HEK293 (cell line): ENCODE results near the gene ISG20L2.

Source experiments
- CTCF ChIA-PET: fragments of 350-600 bp; formaldehyde crosslinking; extraction: SDS; loops from one replicate; lab custom pipeline; 2021; ENCODE audit warnings: antibody characterized with exemption; lab: Yijun Ruan, JAX
- POLR2A ChIA-PET: fragments of 300-600 bp; formaldehyde crosslinking; extraction: SDS; loops from one replicate; lab custom pipeline; 2020; ENCODE audit warnings: antibody characterized with exemption, inconsistent platforms; lab: Yijun Ruan, JAX
- H3K27ac ChIP-seq: fragments of 200-500 bp; sonication (Bioruptor generic); 2 replicates; pipeline ENCODE4 v1.5.1; 2014; ENCODE audit warnings: low read depth, low read length, control low read depth, inconsistent platforms; ENCODE audit errors: extremely low read depth
- H3K36me3 ChIP-seq, 2 experiments: fragments of 200-500 bp in 1 of 2; sonication (Bioruptor generic) in 1 of 2; 1 replicate in 1 of 2; 2 replicates in 1 of 2; pipeline ENCODE4 v1.5.1; 2014 to 2017; ENCODE audit warnings: inconsistent platforms in 2 of 2, low read length in 2 of 2; ENCODE audit not compliant: control insufficient read depth in 2 of 2, insufficient read depth in 1 of 2
- H3K4me1 ChIP-seq: fragments of 200-500 bp; sonication (Bioruptor generic); 2 replicates; pipeline ENCODE4 v1.5.1; 2014; ENCODE audit warnings: mild to moderate bottlenecking, low read length, inconsistent platforms; ENCODE audit not compliant: control insufficient read depth, insufficient read depth
- H3K4me3 ChIP-seq: 2 replicates; pipeline ENCODE4 v1.5.1; 2011; ENCODE audit warnings: low read depth, mild to moderate bottlenecking, control low read depth, low read length, moderate library complexity
- H3K9me3 ChIP-seq: fragments of 200-500 bp; sonication (Bioruptor generic); 2 replicates; pipeline ENCODE4 v1.5.1; 2014; ENCODE audit warnings: low read depth, low read length, inconsistent platforms; ENCODE audit not compliant: control insufficient read depth, insufficient read depth
- HOXA7 ChIP-seq: sonication (generic); formaldehyde crosslinking; IDR thresholded peaks from 2 replicates; pipeline ENCODE4 v1.8.1; 2022; ENCODE audit warnings: missing genetic modification reagents, borderline replicate concordance
- HOXD13 ChIP-seq: sonication (generic); formaldehyde crosslinking; IDR thresholded peaks from 2 replicates; pipeline ENCODE4 v1.8.0; 2022; ENCODE audit warnings: missing genetic modification reagents, borderline replicate concordance
- REPIN1 ChIP-seq: fragments of 450-650 bp; formaldehyde crosslinking; IDR thresholded peaks from 2 replicates; pipeline ENCODE4 v1.5.1; 2017; ENCODE audit warnings: missing biosample characterization, missing genetic modification characterization, low read depth
- TCF7L2 ChIP-seq: IDR thresholded peaks from 2 replicates; pipeline ENCODE4 v1.6.1; 2011; ENCODE audit warnings: low read depth, mild to moderate bottlenecking, inconsistent platforms, low read length, moderate library complexity, borderline replicate concordance
- TSHZ1 ChIP-seq: fragments of 450-650 bp; formaldehyde crosslinking; IDR thresholded peaks from 2 replicates; pipeline ENCODE4 v1.5.1; 2016; ENCODE audit warnings: missing biosample characterization, missing genetic modification characterization, borderline replicate concordance
- YY1 ChIP-seq: fragments of 450-650 bp; formaldehyde crosslinking; IDR thresholded peaks from 2 replicates; pipeline ENCODE4 v1.5.1; 2018; ENCODE audit warnings: missing biosample characterization, missing genetic modification characterization
- ZBTB21 ChIP-seq: fragments of 450-650 bp; formaldehyde crosslinking; IDR thresholded peaks from 2 replicates; pipeline ENCODE4 v1.5.1; 2017; ENCODE audit warnings: missing biosample characterization, missing genetic modification characterization
- ZFP69B ChIP-seq: fragments of 450-650 bp; formaldehyde crosslinking; IDR thresholded peaks from 2 replicates; pipeline ENCODE4 v1.5.1; 2016; ENCODE audit warnings: missing biosample characterization, missing genetic modification characterization
- ZIC2 ChIP-seq: fragments of 450-650 bp; formaldehyde crosslinking; IDR thresholded peaks from 2 replicates; pipeline ENCODE4 v1.5.1; 2016; ENCODE audit warnings: missing biosample characterization, missing genetic modification characterization
- ZNF169 ChIP-seq: fragments of 450-650 bp; formaldehyde crosslinking; IDR thresholded peaks from 2 replicates; pipeline ENCODE4 v1.5.1; 2016; ENCODE audit warnings: missing biosample characterization, missing genetic modification characterization
- ZNF223 ChIP-seq: fragments of 450-650 bp; formaldehyde crosslinking; IDR thresholded peaks from 2 replicates; pipeline ENCODE4 v1.5.1; 2016; ENCODE audit warnings: missing biosample characterization, missing genetic modification characterization
- ZNF23 ChIP-seq: fragments of 450-650 bp; formaldehyde crosslinking; IDR thresholded peaks from 2 replicates; pipeline ENCODE4 v1.5.1; 2016; ENCODE audit warnings: missing biosample characterization, missing genetic modification characterization, borderline replicate concordance
- ZNF274 ChIP-seq, 2 experiments: fragments of 200-500 bp in 1 of 2; fragments of 450-650 bp in 1 of 2; sonication (Bioruptor generic) in 1 of 2; formaldehyde crosslinking in 1 of 2; IDR thresholded peaks; 2 replicates each; pipeline versions ENCODE4 v1.5.1 to v1.6.1; 2014 to 2016; ENCODE audit warnings: borderline replicate concordance in 1 of 2, inconsistent platforms in 1 of 2, low read length in 1 of 2, missing biosample characterization in 1 of 2, missing genetic modification characterization in 1 of 2
- ZNF548 ChIP-seq: fragments of 450-650 bp; formaldehyde crosslinking; IDR thresholded peaks from 2 replicates; pipeline ENCODE4 v1.5.1; 2016; ENCODE audit warnings: missing biosample characterization, missing genetic modification characterization
- ZNF610 ChIP-seq: fragments of 450-650 bp; formaldehyde crosslinking; IDR thresholded peaks from 2 replicates; pipeline ENCODE4 v1.5.1; 2016; ENCODE audit warnings: missing biosample characterization, missing genetic modification characterization, borderline replicate concordance
- ZNF707 ChIP-seq: fragments of 450-650 bp; formaldehyde crosslinking; IDR thresholded peaks from 2 replicates; pipeline ENCODE4 v1.5.1; 2016; ENCODE audit warnings: missing biosample characterization, missing genetic modification characterization
- ZNF76 ChIP-seq: fragments of 450-650 bp; formaldehyde crosslinking; IDR thresholded peaks from 2 replicates; pipeline ENCODE4; 2016; ENCODE audit warnings: low read depth, missing biosample characterization, missing genetic modification characterization, borderline replicate concordance
- TF ChIP-seq, protein P1 (sequence below): fragments of 450-650 bp; formaldehyde crosslinking; IDR thresholded peaks from 2 replicates; pipeline ENCODE4 v1.5.1; 2016; ENCODE audit warnings: missing biosample characterization, missing genetic modification characterization
- TF ChIP-seq, protein P2 (sequence below): fragments of 450-650 bp; formaldehyde crosslinking; IDR thresholded peaks from 2 replicates; pipeline ENCODE4 v1.5.1; 2017; ENCODE audit warnings: missing biosample characterization, mild to moderate bottlenecking, missing genetic modification characterization, moderate library complexity
- TF ChIP-seq, protein P3 (sequence below): fragments of 450-650 bp; formaldehyde crosslinking; IDR thresholded peaks from 2 replicates; pipeline ENCODE4 v1.5.1; 2016; ENCODE audit warnings: missing biosample characterization, missing genetic modification characterization

ISG20L2 gene

GRCh38 chr1:156721535-156721934 is 7.0 kb downstream of the ISG20L2 start:
- ChIA-PET CTCF (interaction anchor here (0.5 to 7.1 kb wide), 11 partner anchors 9 to 206 kb away, joined by 3 to 112 read pairs (median 4); partner anchors contain the start of gene CRABP2), POLR2A (interaction anchor here (0.6 to 1.7 kb wide), 5 partner anchors 19 to 97 kb away, joined by 3 to 10 read pairs (median 4); partner anchors contain the start of genes HDGF and MRPL24)
- TF ChIP-seq ZNF76 (no peak), ZNF274 (IDR thresholded peaks at IDR 0.05; ENCODE audit: low read length) (no peak), ZNF274 (tag by site-specific recombination; IDR thresholded peaks at IDR 0.05; ENCODE audit: borderline replicate concordance) (no peak), ZIC2 (tag by site-specific recombination) (no peak), TCF7L2 (no peak), ZNF223 (no peak), ZFP69B (tag by site-specific recombination) (no peak), REPIN1 (tag by site-specific recombination) (no peak), HOXD13 (CRISPR knock-in tag) (no peak), ZNF707 (no peak), YY1 (tag by site-specific recombination) (no peak), ZNF23 (no peak), ZNF548 (tag by site-specific recombination) (no peak), ZNF169 (tag by site-specific recombination) (no peak), ZNF610 (tag by site-specific recombination) (no peak), ZBTB21 (tag by site-specific recombination) (no peak), HOXA7 (CRISPR knock-in tag) (no peak), TSHZ1 (no peak)
- TF ChIP-seq, protein P1, sequence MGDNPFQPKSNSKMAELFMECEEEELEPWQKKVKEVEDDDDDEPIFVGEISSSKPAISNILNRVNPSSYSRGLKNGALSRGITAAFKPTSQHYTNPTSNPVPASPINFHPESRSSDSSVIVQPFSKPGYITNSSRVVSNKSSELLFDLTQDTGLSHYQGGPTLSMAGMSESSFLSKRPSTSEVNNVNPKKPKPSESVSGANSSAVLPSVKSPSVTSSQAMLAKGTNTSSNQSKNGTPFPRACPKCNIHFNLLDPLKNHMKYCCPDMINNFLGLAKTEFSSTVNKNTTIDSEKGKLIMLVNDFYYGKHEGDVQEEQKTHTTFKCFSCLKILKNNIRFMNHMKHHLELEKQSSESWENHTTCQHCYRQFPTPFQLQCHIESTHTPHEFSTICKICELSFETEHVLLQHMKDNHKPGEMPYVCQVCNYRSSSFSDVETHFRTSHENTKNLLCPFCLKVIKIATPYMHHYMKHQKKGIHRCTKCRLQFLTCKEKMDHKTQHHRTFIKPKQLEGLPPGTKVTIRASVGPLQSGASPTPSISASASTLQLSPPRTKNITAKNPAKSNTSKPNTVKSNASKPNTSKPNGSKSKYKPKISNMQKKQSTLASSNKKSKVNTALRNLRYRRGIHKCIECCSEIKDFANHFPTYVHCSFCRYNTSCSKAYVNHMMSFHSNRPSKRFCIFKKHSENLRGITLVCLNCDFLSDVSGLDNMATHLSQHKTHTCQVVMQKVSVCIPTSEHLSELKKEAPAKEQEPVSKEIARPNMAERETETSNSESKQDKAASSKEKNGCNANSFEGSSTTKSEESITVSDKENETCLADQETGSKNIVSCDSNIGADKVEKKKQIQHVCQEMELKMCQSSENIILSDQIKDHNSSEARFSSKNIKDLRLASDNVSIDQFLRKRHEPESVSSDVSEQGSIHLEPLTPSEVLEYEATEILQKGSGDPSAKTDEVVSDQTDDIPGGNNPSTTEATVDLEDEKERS: no peak
- TF ChIP-seq, protein P2, sequence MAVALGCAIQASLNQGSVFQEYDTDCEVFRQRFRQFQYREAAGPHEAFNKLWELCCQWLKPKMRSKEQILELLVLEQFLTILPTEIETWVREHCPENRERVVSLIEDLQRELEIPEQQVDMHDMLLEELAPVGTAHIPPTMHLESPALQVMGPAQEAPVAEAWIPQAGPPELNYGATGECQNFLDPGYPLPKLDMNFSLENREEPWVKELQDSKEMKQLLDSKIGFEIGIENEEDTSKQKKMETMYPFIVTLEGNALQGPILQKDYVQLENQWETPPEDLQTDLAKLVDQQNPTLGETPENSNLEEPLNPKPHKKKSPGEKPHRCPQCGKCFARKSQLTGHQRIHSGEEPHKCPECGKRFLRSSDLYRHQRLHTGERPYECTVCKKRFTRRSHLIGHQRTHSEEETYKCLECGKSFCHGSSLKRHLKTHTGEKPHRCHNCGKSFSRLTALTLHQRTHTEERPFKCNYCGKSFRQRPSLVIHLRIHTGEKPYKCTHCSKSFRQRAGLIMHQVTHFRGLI: no peak
- TF ChIP-seq, protein P3, sequence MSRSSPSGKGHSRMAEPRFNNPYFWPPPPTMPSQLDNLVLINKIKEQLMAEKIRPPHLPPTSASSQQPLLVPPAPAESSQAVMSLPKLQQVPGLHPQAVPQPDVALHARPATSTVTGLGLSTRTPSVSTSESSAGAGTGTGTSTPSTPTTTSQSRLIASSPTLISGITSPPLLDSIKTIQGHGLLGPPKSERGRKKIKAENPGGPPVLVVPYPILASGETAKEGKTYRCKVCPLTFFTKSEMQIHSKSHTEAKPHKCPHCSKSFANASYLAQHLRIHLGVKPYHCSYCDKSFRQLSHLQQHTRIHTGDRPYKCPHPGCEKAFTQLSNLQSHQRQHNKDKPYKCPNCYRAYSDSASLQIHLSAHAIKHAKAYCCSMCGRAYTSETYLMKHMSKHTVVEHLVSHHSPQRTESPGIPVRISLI (tag by site-specific recombination): no peak
- Histone ChIP-seq H3K4me1 (no peaks in the 10 kb centered on the region; the same call in 1 of the 2 replicates), H3K9me3 (no peaks in the 10 kb centered on the region), H3K36me3 (peaks cover 7 to 66% of the 10 kb centered on the region in 2 experiments; a peak in 2 of 3 replicates), H3K4me3 (no peak overlapping the region), H3K27ac (no peak overlapping the region)
